Breast epithelium (tissue), 3 donors: ENCODE results near the gene FGR.

Experiments
- CTCF ChIP-seq, 3 donors: fragments of 450-650 bp; IDR thresholded peaks; one replicate each; pipeline ENCODE4 v1.5.1; 2016 to 2017; ENCODE audit warnings: antibody characterized with exemption in 3 of 3, mild to moderate bottlenecking in 3 of 3, moderate library complexity in 3 of 3
- POLR2A ChIP-seq: fragments of 450-650 bp; IDR thresholded peaks from one replicate; pipeline ENCODE4 v1.6.1; 2016; ENCODE audit warnings: antibody characterized with exemption, mild to moderate bottlenecking, moderate library complexity
- POLR2AphosphoS5 ChIP-seq, 3 donors: sonication (generic); formaldehyde crosslinking; IDR thresholded peaks; one replicate each; pipeline ENCODE4 v1.6.1; 2017; ENCODE audit warnings: antibody characterized with exemption in 3 of 3

GRCh38 chr1:27577504-27578188 lies 57.3 kb downstream of the FGR start:
- TF ChIP-seq CTCF (IDR thresholded peaks at IDR 0.05): no peak
- no peak for TF ChIP-seq POLR2AphosphoS5 (IDR thresholded peaks at IDR 0.05)
- no peak for TF ChIP-seq POLR2A
